ENCODE measurements around the gene MSRB1. TPM values are rescaled to one million over a fixed set of nuclear protein-coding genes. Genes with fewer than 3 reads are reported as not detected.

The MSRB1 gene
- total and polyA plus RNA-seq, 2 of the 13 experiments (the other 11 are each of a cell fraction or from before 2014, with no cell fraction given): 32.1 to 75.4 TPM

- TF ChIP-seq CREBL2 (CRISPR knock-in tag; IDR thresholded peaks at IDR 0.05; ENCODE audit: borderline replicate concordance): peak; percentile 63; the same call in 1 of the 2 replicates
- no peak for TF ChIP-seq ZNF251 (CRISPR knock-in tag; IDR thresholded peaks at IDR 0.05)
- no peak for TF ChIP-seq U2AF1 (optimal IDR thresholded peaks at IDR 0.05; ENCODE audit: low read depth, low read length)
- TF ChIP-seq, protein P1, sequence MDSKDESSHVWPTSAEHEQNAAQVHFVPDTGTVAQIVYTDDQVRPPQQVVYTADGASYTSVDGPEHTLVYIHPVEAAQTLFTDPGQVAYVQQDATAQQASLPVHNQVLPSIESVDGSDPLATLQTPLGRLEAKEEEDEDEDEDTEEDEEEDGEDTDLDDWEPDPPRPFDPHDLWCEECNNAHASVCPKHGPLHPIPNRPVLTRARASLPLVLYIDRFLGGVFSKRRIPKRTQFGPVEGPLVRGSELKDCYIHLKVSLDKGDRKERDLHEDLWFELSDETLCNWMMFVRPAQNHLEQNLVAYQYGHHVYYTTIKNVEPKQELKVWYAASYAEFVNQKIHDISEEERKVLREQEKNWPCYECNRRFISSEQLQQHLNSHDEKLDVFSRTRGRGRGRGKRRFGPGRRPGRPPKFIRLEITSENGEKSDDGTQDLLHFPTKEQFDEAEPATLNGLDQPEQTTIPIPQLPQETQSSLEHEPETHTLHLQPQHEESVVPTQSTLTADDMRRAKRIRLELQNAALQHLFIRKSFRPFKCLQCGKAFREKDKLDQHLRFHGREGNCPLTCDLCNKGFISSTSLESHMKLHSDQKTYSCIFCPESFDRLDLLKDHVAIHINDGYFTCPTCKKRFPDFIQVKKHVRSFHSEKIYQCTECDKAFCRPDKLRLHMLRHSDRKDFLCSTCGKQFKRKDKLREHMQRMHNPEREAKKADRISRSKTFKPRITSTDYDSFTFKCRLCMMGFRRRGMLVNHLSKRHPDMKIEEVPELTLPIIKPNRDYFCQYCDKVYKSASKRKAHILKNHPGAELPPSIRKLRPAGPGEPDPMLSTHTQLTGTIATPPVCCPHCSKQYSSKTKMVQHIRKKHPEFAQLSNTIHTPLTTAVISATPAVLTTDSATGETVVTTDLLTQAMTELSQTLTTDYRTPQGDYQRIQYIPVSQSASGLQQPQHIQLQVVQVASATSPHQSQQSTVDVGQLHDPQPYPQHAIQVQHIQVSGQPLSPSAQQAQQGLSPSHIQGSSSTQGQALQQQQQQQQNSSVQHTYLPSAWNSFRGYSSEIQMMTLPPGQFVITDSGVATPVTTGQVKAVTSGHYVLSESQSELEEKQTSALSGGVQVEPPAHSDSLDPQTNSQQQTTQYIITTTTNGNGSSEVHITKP (CRISPR knock-in tag; IDR thresholded peaks at IDR 0.05; ENCODE audit: low read depth): no peak
- no peak for TF ChIP-seq NR2F1 (CRISPR knock-in tag; IDR thresholded peaks at IDR 0.05)
- TF ChIP-seq RBFOX2 (IDR thresholded peaks at IDR 0.05; ENCODE audit: low read depth, low read length): peak; percentile 81
- peak; percentile 95 for TF ChIP-seq ZNF451 (CRISPR knock-in tag; IDR thresholded peaks at IDR 0.05)
- TF ChIP-seq EP300 (IDR thresholded peaks at IDR 0.05; ENCODE audit: low read depth in 2 of 2, low read length in 2 of 2): no peak
- no peak for TF ChIP-seq EP300 (CRISPR knock-in tag; IDR thresholded peaks at IDR 0.05; ENCODE audit: borderline replicate concordance)
- TF ChIP-seq, protein P2, sequence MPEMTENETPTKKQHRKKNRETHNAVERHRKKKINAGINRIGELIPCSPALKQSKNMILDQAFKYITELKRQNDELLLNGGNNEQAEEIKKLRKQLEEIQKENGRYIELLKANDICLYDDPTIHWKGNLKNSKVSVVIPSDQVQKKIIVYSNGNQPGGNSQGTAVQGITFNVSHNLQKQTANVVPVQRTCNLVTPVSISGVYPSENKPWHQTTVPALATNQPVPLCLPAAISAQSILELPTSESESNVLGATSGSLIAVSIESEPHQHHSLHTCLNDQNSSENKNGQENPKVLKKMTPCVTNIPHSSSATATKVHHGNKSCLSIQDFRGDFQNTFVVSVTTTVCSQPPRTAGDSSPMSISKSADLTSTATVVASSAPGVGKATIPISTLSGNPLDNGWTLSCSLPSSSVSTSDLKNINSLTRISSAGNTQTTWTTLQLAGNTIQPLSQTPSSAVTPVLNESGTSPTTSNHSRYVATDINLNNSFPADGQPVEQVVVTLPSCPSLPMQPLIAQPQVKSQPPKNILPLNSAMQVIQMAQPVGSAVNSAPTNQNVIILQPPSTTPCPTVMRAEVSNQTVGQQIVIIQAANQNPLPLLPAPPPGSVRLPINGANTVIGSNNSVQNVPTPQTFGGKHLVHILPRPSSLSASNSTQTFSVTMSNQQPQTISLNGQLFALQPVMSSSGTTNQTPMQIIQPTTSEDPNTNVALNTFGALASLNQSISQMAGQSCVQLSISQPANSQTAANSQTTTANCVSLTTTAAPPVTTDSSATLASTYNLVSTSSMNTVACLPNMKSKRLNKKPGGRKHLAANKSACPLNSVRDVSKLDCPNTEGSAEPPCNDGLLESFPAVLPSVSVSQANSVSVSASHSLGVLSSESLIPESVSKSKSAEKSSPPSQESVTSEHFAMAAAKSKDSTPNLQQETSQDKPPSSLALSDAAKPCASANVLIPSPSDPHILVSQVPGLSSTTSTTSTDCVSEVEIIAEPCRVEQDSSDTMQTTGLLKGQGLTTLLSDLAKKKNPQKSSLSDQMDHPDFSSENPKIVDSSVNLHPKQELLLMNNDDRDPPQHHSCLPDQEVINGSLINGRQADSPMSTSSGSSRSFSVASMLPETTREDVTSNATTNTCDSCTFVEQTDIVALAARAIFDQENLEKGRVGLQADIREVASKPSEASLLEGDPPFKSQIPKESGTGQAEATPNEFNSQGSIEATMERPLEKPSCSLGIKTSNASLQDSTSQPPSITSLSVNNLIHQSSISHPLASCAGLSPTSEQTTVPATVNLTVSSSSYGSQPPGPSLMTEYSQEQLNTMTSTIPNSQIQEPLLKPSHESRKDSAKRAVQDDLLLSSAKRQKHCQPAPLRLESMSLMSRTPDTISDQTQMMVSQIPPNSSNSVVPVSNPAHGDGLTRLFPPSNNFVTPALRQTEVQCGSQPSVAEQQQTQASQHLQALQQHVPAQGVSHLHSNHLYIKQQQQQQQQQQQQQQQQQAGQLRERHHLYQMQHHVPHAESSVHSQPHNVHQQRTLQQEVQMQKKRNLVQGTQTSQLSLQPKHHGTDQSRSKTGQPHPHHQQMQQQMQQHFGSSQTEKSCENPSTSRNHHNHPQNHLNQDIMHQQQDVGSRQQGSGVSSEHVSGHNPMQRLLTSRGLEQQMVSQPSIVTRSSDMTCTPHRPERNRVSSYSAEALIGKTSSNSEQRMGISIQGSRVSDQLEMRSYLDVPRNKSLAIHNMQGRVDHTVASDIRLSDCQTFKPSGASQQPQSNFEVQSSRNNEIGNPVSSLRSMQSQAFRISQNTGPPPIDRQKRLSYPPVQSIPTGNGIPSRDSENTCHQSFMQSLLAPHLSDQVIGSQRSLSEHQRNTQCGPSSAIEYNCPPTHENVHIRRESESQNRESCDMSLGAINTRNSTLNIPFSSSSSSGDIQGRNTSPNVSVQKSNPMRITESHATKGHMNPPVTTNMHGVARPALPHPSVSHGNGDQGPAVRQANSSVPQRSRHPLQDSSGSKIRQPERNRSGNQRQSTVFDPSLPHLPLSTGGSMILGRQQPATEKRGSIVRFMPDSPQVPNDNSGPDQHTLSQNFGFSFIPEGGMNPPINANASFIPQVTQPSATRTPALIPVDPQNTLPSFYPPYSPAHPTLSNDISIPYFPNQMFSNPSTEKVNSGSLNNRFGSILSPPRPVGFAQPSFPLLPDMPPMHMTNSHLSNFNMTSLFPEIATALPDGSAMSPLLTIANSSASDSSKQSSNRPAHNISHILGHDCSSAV (CRISPR knock-in tag; IDR thresholded peaks at IDR 0.05; ENCODE audit: borderline replicate concordance): no peak
- TF ChIP-seq ZBTB38 (CRISPR knock-in tag; IDR thresholded peaks at IDR 0.05): peak; percentile 96
- no peak for TF ChIP-seq HES4 (CRISPR knock-in tag; IDR thresholded peaks at IDR 0.05; ENCODE audit: borderline replicate concordance)
- TF ChIP-seq HNRNPH1 (optimal IDR thresholded peaks at IDR 0.05; ENCODE audit: low read depth, low read length): no peak
- TF ChIP-seq RNF2 (conservative IDR thresholded peaks at IDR 0.05; ENCODE audit: low read depth): peak; percentile 96
- no peak for TF ChIP-seq ELF4 (CRISPR knock-in tag; IDR thresholded peaks at IDR 0.05; ENCODE audit: borderline replicate concordance)
- peak; percentile 29; the same call in 1 of the 2 replicates for TF ChIP-seq ZNF552 (CRISPR knock-in tag; IDR thresholded peaks at IDR 0.05; ENCODE audit: borderline replicate concordance)
Observed at GRCh38 chr16:1929578-1930337, 13.2 kb downstream of the MSRB1 start (continued).

Measured in HepG2 (cell line).